Large intestine (tissue), 3 donors: ENCODE results near the gene IGF1R. TPM values are rescaled to one million over a fixed set of nuclear protein-coding genes. Genes with fewer than 3 reads are reported as not detected.

Source experiments
- DNase-seq, 2 donors: peaks; one replicate each; pipeline versions ENCODE4 v3.0.0 to v3.0.0-alpha.2; 2013
- H3K27ac ChIP-seq: one replicate; pipeline ENCODE4 v1.5.1; 2013; ENCODE audit warnings: low read length
- H3K27me3 ChIP-seq: 2 replicates; pipeline ENCODE4 v1.6.1; 2013; ENCODE audit warnings: low read length; ENCODE audit not compliant: control insufficient read depth, insufficient read depth
- H3K36me3 ChIP-seq: 2 replicates; pipeline ENCODE4 v1.6.1; 2013; ENCODE audit warnings: low read length; ENCODE audit not compliant: control insufficient read depth, insufficient read depth
- H3K4me1 ChIP-seq: one replicate; pipeline ENCODE4 v1.6.1; 2013; ENCODE audit warnings: low read length; ENCODE audit not compliant: control insufficient read depth, insufficient read depth
- H3K4me3 ChIP-seq: one replicate; pipeline ENCODE4 v1.5.1; 2013; ENCODE audit warnings: low read length
- H3K9me3 ChIP-seq: one replicate; pipeline ENCODE4 v1.6.1; 2013; ENCODE audit warnings: mild to moderate bottlenecking, low read depth, low read length, moderate library complexity; ENCODE audit not compliant: control insufficient read depth
- WGBS: methylation state at CpG from one replicate; pipeline ENCODE4 v1.1.5; 2013; ENCODE audit warnings: low lambda C conversion rate; ENCODE audit not compliant: insufficient coverage; 5-methylcytosine and 5-hydroxymethylcytosine counted together
- polyA plus RNA-seq: library from polyadenylated mRNA; unstranded; fragments of 120-200 nt; gene quantifications from one replicate; pipeline ENCODE4 v1.2.1, GENCODE V29; 2013

The IGF1R gene
- polyA plus RNA-seq, 1 donor = 22.5 TPM

DNA sequence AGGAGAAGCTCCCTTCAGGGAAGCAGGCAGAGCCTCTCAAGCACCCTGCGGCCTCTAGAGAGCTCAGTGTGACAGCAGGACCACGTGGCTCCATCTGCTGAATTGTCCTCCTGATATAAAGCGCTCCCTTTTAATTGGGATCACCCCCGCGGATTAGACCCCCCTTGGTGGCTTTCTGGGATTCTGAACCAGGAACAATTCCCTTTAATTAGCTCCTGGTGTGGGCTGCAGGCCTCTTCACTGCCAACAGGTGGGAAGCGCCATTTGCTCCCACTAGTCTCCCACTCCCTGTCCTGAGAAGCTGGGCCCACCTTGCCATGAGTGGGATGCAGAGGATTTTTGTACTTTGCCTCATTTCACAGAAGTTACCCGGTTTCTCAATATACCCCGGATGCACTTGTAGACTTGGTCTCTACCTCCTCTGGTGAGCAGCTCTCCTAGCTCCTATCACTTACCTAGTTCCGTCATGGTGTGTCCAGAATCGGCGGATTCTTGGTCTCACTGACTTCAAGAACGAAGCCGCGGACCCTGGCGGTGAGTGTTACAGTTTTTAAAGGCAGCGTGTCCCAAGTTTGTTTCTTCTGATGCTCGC is 358.7 kb downstream of the IGF1R start:
- Histone ChIP-seq H3K27me3 (peaks cover 11% of the 10 kb centered on the region), H3K27ac (no peak overlapping the region), H3K4me3 (no peak overlapping the region), H3K4me1 (no peaks in the 10 kb centered on the region), H3K9me3 (no peaks in the 10 kb centered on the region), H3K36me3 (no peaks in the 10 kb centered on the region)
- no peak for DNase-seq
- no CpG with 5 or more reads among the region's 17 CpGs for WGBS

- no peak for DNase-seq
- H3K27ac ChIP-seq = no peak overlapping the region
- 0% methylated on average over 1 of the region's 8 CpGs for WGBS
Measured at GRCh38 chr15:99009741-99010330, 361.5 kb downstream of the IGF1R start.

DNA sequence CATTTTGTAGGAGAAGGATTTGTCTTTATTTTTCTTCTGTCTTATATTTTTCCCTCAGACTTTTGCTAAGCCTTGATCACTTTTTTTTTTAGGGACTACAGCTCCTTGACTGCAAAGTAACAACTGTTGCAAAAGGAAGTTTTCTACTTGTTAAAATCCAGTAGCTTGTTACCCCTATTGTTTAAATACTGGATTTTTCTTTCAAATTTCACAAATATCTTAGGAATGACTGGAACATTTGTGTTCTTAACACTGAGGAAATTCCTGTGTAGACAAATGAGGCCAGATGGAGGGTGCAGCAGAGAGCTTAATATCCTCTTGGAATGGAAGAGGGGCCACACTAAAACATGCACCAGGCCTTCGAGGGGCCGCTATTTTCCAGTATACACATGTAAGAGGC is 362.4 kb downstream of the IGF1R start:
- Histone ChIP-seq H3K36me3 (no peaks in the 10 kb centered on the region), H3K27ac (no peak overlapping the region), H3K4me1 (peaks cover 2% of the 10 kb centered on the region), H3K27me3 (peaks cover 16% of the 10 kb centered on the region), H3K4me3 (no peak overlapping the region), H3K9me3 (no peaks in the 10 kb centered on the region)
- WGBS = no CpG with 5 or more reads among the region's 2 CpGs
- DNase-seq = no peak

More at GRCh38 chr15:99009741-99010330, 361.5 kb downstream of the IGF1R start:
- Histone ChIP-seq H3K27me3 (peaks cover 11% of the 10 kb centered on the region), H3K36me3 (no peaks in the 10 kb centered on the region), H3K4me3 (no peak overlapping the region), H3K9me3 (no peaks in the 10 kb centered on the region), H3K4me1 (no peaks in the 10 kb centered on the region)
